Measurements from ENCODE around the gene COQ8B. TPM values are rescaled to one million over a fixed set of nuclear protein-coding genes. Genes with fewer than 3 reads are reported as not detected.

COQ8B gene
- total and polyA plus RNA-seq, 7 experiments from 2014 or later = 14.4 to 48.3 (median 36.9) TPM

- Mint-ChIP-seq H3K4me3 (no peak overlapping the region), H3K9me3 (no peaks in the 10 kb centered on the region), H3K27ac (no peak overlapping the region), H3K36me3 (no peaks in the 10 kb centered on the region), H3K27me3 (peaks cover 8 to 12% (median 8%) of the 10 kb centered on the region in 5 donors), H3K4me1 (peaks cover 0 to 12% (median 6%) of the 10 kb centered on the region in 7 donors)
- no peak overlapping the region for H3K27ac ChIP-seq (ENCODE audit: low read depth, low read length)
- H3K9me3 ChIP-seq (ENCODE audit: control insufficient read depth in 2 of 3, low read length in 3 of 3) = no peaks in the 10 kb centered on the region
- DNase-seq (no peak), ATAC-seq (no peak)
- no peaks in the 10 kb centered on the region for H3K27me3 ChIP-seq (ENCODE audit: control insufficient read depth in 2 of 2, insufficient read depth in 2 of 2, low read length in 2 of 2)
- H3K4me1 ChIP-seq (ENCODE audit: control insufficient read depth in 2 of 2, insufficient read depth in 2 of 2, low read length in 2 of 2) = no peaks in the 10 kb centered on the region
- intact Hi-C loops (cut with micrococcal nuclease) = no loop called here
- H3K36me3 ChIP-seq (ENCODE audit: control insufficient read depth in 2 of 3, insufficient read depth in 3 of 3, low read length in 3 of 3) = no peaks in the 10 kb centered on the region
- POLR2A ChIA-PET = no interaction called here
- H3K4me3 ChIP-seq (ENCODE audit: low read length) = no peak overlapping the region
- CTCF ChIA-PET = interaction anchor here (1.0 kb wide), 1 partner anchor 94 kb away, joined by 3 read pairs; no protein-coding TSS in a partner anchor
Observed at GRCh38 chr19:40642757-40643305, 73.9 kb downstream of the COQ8B start.

GRCh38 chr19:40642051-40642706, 74.5 kb downstream of the COQ8B start:
- Histone ChIP-seq H3K36me3 (ENCODE audit: control insufficient read depth in 2 of 3, insufficient read depth in 3 of 3, low read length in 3 of 3) (no peaks in the 10 kb centered on the region), H3K4me1 (ENCODE audit: control insufficient read depth in 2 of 2, insufficient read depth in 2 of 2, low read length in 2 of 2) (no peaks in the 10 kb centered on the region), H3K4me3 (ENCODE audit: low read length) (no peak overlapping the region), H3K9me3 (ENCODE audit: control insufficient read depth in 2 of 3, low read length in 3 of 3) (no peaks in the 10 kb centered on the region), H3K27me3 (ENCODE audit: control insufficient read depth in 2 of 2, insufficient read depth in 2 of 2, low read length in 2 of 2) (no peaks in the 10 kb centered on the region), H3K27ac (ENCODE audit: low read depth, low read length) (no peak overlapping the region)
- H3K27me3 Mint-ChIP-seq = peaks cover 8 to 12% (median 8%) of the 10 kb centered on the region in 5 donors
- peaks cover 0 to 12% (median 6%) of the 10 kb centered on the region in 7 donors for H3K4me1 Mint-ChIP-seq
- ChIA-PET CTCF (no interaction called here), POLR2A (no interaction called here)
- no peak for DNase-seq
- H3K27ac Mint-ChIP-seq = no peak overlapping the region
- intact Hi-C loops (cut with micrococcal nuclease) = no loop called here
- H3K9me3 Mint-ChIP-seq = no peaks in the 10 kb centered on the region
- H3K4me3 Mint-ChIP-seq = no peak overlapping the region
- ATAC-seq = no peak
- H3K36me3 Mint-ChIP-seq = no peaks in the 10 kb centered on the region

Other genes with a start within 250 kb of the COQ8B start
- gene SPTBN4, start 249.9 kb downstream of the COQ8B start, total RNA-seq = 1 to 10 TPM in 1 of 5 experiments, under 1 TPM in 4; 0.27 to 1.5 (median 0.80) TPM
- gene SPTBN4, start 249.9 kb downstream of the COQ8B start, polyA plus RNA-seq = under 1 TPM in 1 of 2 donors, not detected in 1; 0.20 TPM
- gene SHKBP1, start 140.0 kb downstream of the COQ8B start, total RNA-seq = 100 to 1,000 TPM in 4 of 5 experiments, 10 to 100 TPM in 1; 98.4 to 218 (median 139) TPM
- 100 to 1,000 TPM in 1 of 2 donors, 10 to 100 TPM in 1; 92.8 to 140 TPM for gene SHKBP1, start 140.0 kb downstream of the COQ8B start, polyA plus RNA-seq
- gene LTBP4, start 115.5 kb downstream of the COQ8B start, total RNA-seq = 100 to 1,000 TPM in 4 of 5 experiments, 10 to 100 TPM in 1; 62.4 to 116 (median 111) TPM
- gene LTBP4, start 115.5 kb downstream of the COQ8B start, polyA plus RNA-seq = 10 to 100 TPM; 21.8 to 41.4 TPM
- gene NUMBL, start 26.2 kb downstream of the COQ8B start, total RNA-seq = 10 to 100 TPM in 3 of 5 experiments, 1 to 10 TPM in 2; 9.0 to 28.6 (median 11.2) TPM
- gene NUMBL, start 26.2 kb downstream of the COQ8B start, polyA plus RNA-seq = 1 to 10 TPM in 1 of 2 donors, under 1 TPM in 1; 0.28 to 1.4 TPM
- gene ITPKC, start 226 bp upstream of the COQ8B start, total RNA-seq = 1 to 10 TPM; 4.9 to 9.0 (median 7.3) TPM
- 1 to 10 TPM; 3.0 to 6.5 TPM for gene ITPKC, start 226 bp upstream of the COQ8B start, polyA plus RNA-seq
- 10 to 100 TPM in 1 of 5 experiments, 1 to 10 TPM in 4; 5.5 to 13.7 (median 7.8) TPM for gene ACTMAP, start 33.6 kb upstream of the COQ8B start, total RNA-seq
- gene ACTMAP, start 33.6 kb upstream of the COQ8B start, polyA plus RNA-seq = 1 to 10 TPM; 3.2 to 3.6 TPM
- 100 to 1,000 TPM in 1 of 5 experiments, 10 to 100 TPM in 4; 64.1 to 166 (median 72.7) TPM for gene SNRPA, start 34.3 kb upstream of the COQ8B start, total RNA-seq
- 10 to 100 TPM; 44.1 to 57.2 TPM for gene SNRPA, start 34.3 kb upstream of the COQ8B start, polyA plus RNA-seq
- gene MIA, start 58.6 kb upstream of the COQ8B start, total RNA-seq = 1 to 10 TPM in 2 of 5 experiments, not detected in 3; 4.9 to 7.2 TPM
- gene MIA, start 58.6 kb upstream of the COQ8B start, polyA plus RNA-seq = not detected
- 10 to 100 TPM; 37.6 to 63.0 (median 52.5) TPM for gene RAB4B, start 61.4 kb upstream of the COQ8B start, total RNA-seq
- 10 to 100 TPM; 54.7 to 65.2 TPM for gene RAB4B, start 61.4 kb upstream of the COQ8B start, polyA plus RNA-seq
- 100 to 1,000 TPM; 122 to 239 (median 157) TPM for gene EGLN2, start 82.3 kb upstream of the COQ8B start, total RNA-seq
- gene EGLN2, start 82.3 kb upstream of the COQ8B start, polyA plus RNA-seq = 100 to 1,000 TPM; 154 to 254 TPM
- under 1 TPM in 3 of 5 experiments, not detected in 2; 0.19 to 0.43 (median 0.27) TPM for gene CYP2A6, start 133.6 kb upstream of the COQ8B start, total RNA-seq
- not detected for gene CYP2A6, start 133.6 kb upstream of the COQ8B start, polyA plus RNA-seq
- gene CYP2A7, start 165.3 kb upstream of the COQ8B start, total RNA-seq = not detected
- gene CYP2A7, start 165.3 kb upstream of the COQ8B start, polyA plus RNA-seq = not detected

Data from naive thymus-derived CD4-positive, alpha-beta T cell (primary cell).